Endothelial cell of umbilical vein (primary cell): Measurements from ENCODE around the gene TMCC2. TPM values are rescaled to one million over a fixed set of nuclear protein-coding genes. Genes with fewer than 3 reads are reported as not detected.

Experiments used
- BruUV-seq: library from RNA; stranded (reverse); fragments of 400-500 nt; replicated peaks from 2 replicates; lab custom pipeline; 2021; lab: Mats Ljungman, UMichigan
- CTCF ChIA-PET: fragments of 300-600, 350-600 bp; sonication (Branson Sonifier 250); formaldehyde crosslinking; loops from one replicate; lab custom pipeline; 2021; ENCODE audit warnings: antibody characterized with exemption, inconsistent platforms; lab: Charles Lee
- POLR2A ChIA-PET: fragments of 300-600, 350-600 bp; sonication (Branson Sonifier 250); formaldehyde crosslinking; loops from one replicate; lab custom pipeline; 2021; ENCODE audit warnings: antibody characterized with exemption, inconsistent platforms; lab: Charles Lee
- DNase-seq: peaks from one replicate; pipeline ENCODE4 v3.0.0-alpha.2; 2011; ENCODE audit warnings: low read depth, low spot score
- FAIRE-seq: peaks from 2 replicates; lab custom pipeline; 2011; peaks lifted over from hg19 to GRCh38; lab: Jason Lieb, UNC
- H2AFZ ChIP-seq: 2 replicates; pipeline ENCODE4 v1.6.0; 2012; ENCODE audit warnings: low read depth, low read length, control low read depth, inconsistent platforms
- H3K27ac ChIP-seq: 2 replicates; pipeline ENCODE4 v1.5.1; 2011; ENCODE audit warnings: low read depth, mild to moderate bottlenecking, control low read depth, low read length, moderate library complexity; ENCODE audit not compliant: insufficient read depth
- H3K27me3 ChIP-seq, 2 experiments: 2 replicates each; pipeline versions ENCODE4 v1.6.0 to v1.6.1; 2011; ENCODE audit warnings: low read length in 2 of 2, mixed read lengths in 1 of 2; ENCODE audit not compliant: control insufficient read depth in 2 of 2, insufficient read depth in 2 of 2
- H3K36me3 ChIP-seq, 2 experiments: 2 replicates in 1 of 2; 3 replicates in 1 of 2; pipeline ENCODE4 v1.5.1; 2011; ENCODE audit warnings: low read length in 2 of 2, mild to moderate bottlenecking in 1 of 2, moderate library complexity in 1 of 2; ENCODE audit not compliant: control insufficient read depth in 2 of 2, insufficient read depth in 2 of 2; ENCODE audit errors: extremely low read depth in 1 of 2
- H3K4me1 ChIP-seq: 3 replicates; pipeline ENCODE4 v1.5.1; 2011; ENCODE audit warnings: mild to moderate bottlenecking, low read length; ENCODE audit not compliant: control insufficient read depth, insufficient read depth; ENCODE audit errors: extremely low read depth
- H3K4me2 ChIP-seq: 2 replicates; pipeline ENCODE4 v1.6.1; 2011; ENCODE audit warnings: low read length, control low read depth, mixed read lengths; ENCODE audit not compliant: insufficient read depth
- H3K4me3 ChIP-seq, 3 experiments: fragments of 200-600 bp in 1 of 3; sonication (generic), shearing (Covaris generic) in 1 of 3; replicated peaks in 1 of 3; 2 replicates each; pipeline ENCODE4 v1.5.1; 2011 to 2016; ENCODE audit warnings: control low read depth in 3 of 3, low read length in 3 of 3, mild to moderate bottlenecking in 2 of 3, inconsistent platforms in 1 of 3, low read depth in 1 of 3, moderate library complexity in 1 of 3; ENCODE audit not compliant: insufficient read depth in 1 of 3
- H3K79me2 ChIP-seq: 2 replicates; pipeline ENCODE4 v1.6.0; 2012; ENCODE audit warnings: low read length, inconsistent platforms; ENCODE audit not compliant: control insufficient read depth, insufficient read depth
- H3K9ac ChIP-seq: replicated peaks from 2 replicates; pipeline ENCODE3; 2011; ENCODE audit warnings: low read length, control low read depth; ENCODE audit not compliant: insufficient read depth; ENCODE audit errors: extremely low read depth
- H3K9me1 ChIP-seq: replicated peaks from 3 replicates; pipeline ENCODE4 v1.6.0; 2011; ENCODE audit warnings: mild to moderate bottlenecking, low read length; ENCODE audit not compliant: control insufficient read depth, insufficient read depth; ENCODE audit errors: extremely low read depth
- H3K9me3 ChIP-seq: replicated peaks from 2 replicates; pipeline ENCODE4 v1.5.1; 2012; ENCODE audit warnings: low read length, inconsistent platforms; ENCODE audit not compliant: control insufficient read depth, insufficient read depth
- H4K20me1 ChIP-seq: replicated peaks from 2 replicates; pipeline ENCODE3; 2011; ENCODE audit warnings: mild to moderate bottlenecking, low read length; ENCODE audit not compliant: control insufficient read depth, insufficient read depth; ENCODE audit errors: extremely low read depth
- CTCF ChIP-seq, 2 donors: IDR thresholded peaks; 1 replicate in 1 of 2; 2 replicates in 1 of 2; pipeline ENCODE4 v1.5.1; 2011; ENCODE audit warnings: low read length in 2 of 2, mild to moderate bottlenecking in 2 of 2, moderate library complexity in 2 of 2, control low read depth in 1 of 2, inconsistent platforms in 1 of 2, low read depth in 1 of 2; ENCODE audit not compliant: insufficient read depth in 1 of 2; ENCODE audit errors: extremely low read depth in 1 of 2
- EZH2 ChIP-seq: IDR thresholded peaks from 2 replicates; pipeline ENCODE4 v1.6.1; 2012; ENCODE audit warnings: borderline replicate concordance, low read depth, mild to moderate bottlenecking, moderate library complexity, low read length, inconsistent platforms; ENCODE audit not compliant: severe bottlenecking
- FOS ChIP-seq: IDR thresholded peaks from 2 replicates; pipeline ENCODE4 v1.6.1; 2011; ENCODE audit warnings: mild to moderate bottlenecking, low read length, moderate library complexity, borderline replicate concordance; ENCODE audit not compliant: insufficient read depth
- GATA2 ChIP-seq: IDR thresholded peaks from 2 replicates; pipeline ENCODE4 v1.7.0; 2011; ENCODE audit warnings: low read depth, mild to moderate bottlenecking, moderate library complexity, mixed read lengths, low read length; ENCODE audit not compliant: insufficient read length, insufficient read depth
- JUN ChIP-seq: IDR thresholded peaks from 2 replicates; pipeline ENCODE4 v1.6.1; 2011; ENCODE audit warnings: borderline replicate concordance, low read depth; ENCODE audit not compliant: insufficient read length, insufficient read depth
- MYC ChIP-seq: IDR thresholded peaks from one replicate; pipeline ENCODE4 v1.6.1; 2011; ENCODE audit warnings: mild to moderate bottlenecking, low read depth, low read length
- POLR2AphosphoS5 ChIP-seq: IDR thresholded peaks from 2 replicates; pipeline ENCODE4 v1.6.1; 2012; ENCODE audit warnings: low read depth, mild to moderate bottlenecking, control low read depth, low read length, moderate library complexity; ENCODE audit not compliant: insufficient read depth
- dilution Hi-C: fragments of 300-500 bp; cut with MboI; formaldehyde crosslinking; loops from one replicate; pipeline ENCODE4 v1.15.0; 2019; ENCODE audit warnings: low sequenced_read_pairs; ENCODE audit not compliant: extremely low pct_ligation_motif_present
- intact Hi-C: fragments of 100-400 bp; cut with micrococcal nuclease; formaldehyde crosslinking; loops from one replicate; pipeline ENCODE4 v1.10.0; 2022
- polyA plus RNA-seq, 4 experiments: library from polyadenylated mRNA; depleted of rRNA in 3 of 4; stranded (reverse) in 3 of 4; unstranded in 1 of 4; fragments of >200 nt; gene quantifications; 2 replicates each; pipeline versions ENCODE4 v1.2.1 to v1.2.3, GENCODE V29; 2011 to 2012; ENCODE audit warnings: missing spikeins in 1 of 4
- total RNA-seq: library from RNA; stranded (reverse); gene quantifications from 2 replicates; pipeline ENCODE4 v1.2.3, GENCODE V29; 2021

TMCC2 gene
- total and polyA plus RNA-seq, 2 donors (not counting 3 experiments of a cell fraction or from before 2014, with no cell fraction given): 2.0 to 2.1 TPM

GRCh38 chr1:205224736-205225135, 3.0 kb upstream of the TMCC2 start:
- Histone ChIP-seq H3K27me3 (peaks cover 15 to 48% of the 10 kb centered on the region in 2 experiments), H3K36me3 (no peaks in the 10 kb centered on the region), H3K9me3 (no peaks in the 10 kb centered on the region), H3K4me3 (no peak overlapping the region), H2AFZ (no peak overlapping the region), H3K4me1 (peaks cover 17% of the 10 kb centered on the region), H3K4me2 (no peak overlapping the region), H3K79me2 (no peaks in the 10 kb centered on the region), H4K20me1 (no peaks in the 10 kb centered on the region), H3K27ac (no peak overlapping the region), H3K9ac (no peak overlapping the region), H3K9me1 (no peaks in the 10 kb centered on the region)
- POLR2A ChIA-PET: interaction anchor here (0.5 kb wide), 1 partner anchor 1920 kb away, joined by 3 read pairs; no protein-coding TSS in a partner anchor
- DNase-seq: peak; percentile 28
- intact Hi-C loops (no loop called here), dilution Hi-C loops (no loop called here)
- FAIRE-seq: no peak
- CTCF ChIA-PET: interaction anchor here (1.1 to 1.2 kb wide), 2 partner anchors 49 to 163 kb away, joined by 3 to 4 read pairs; no protein-coding TSS in a partner anchor
- no peak for TF ChIP-seq FOS
- no peak for TF ChIP-seq EZH2
- TF ChIP-seq GATA2: no peak
- no peak for TF ChIP-seq MYC
- no peak for TF ChIP-seq JUN
- no TSS peak for BruUV-seq

GRCh38 chr1:205225901-205226765, 1.6 kb upstream of the TMCC2 start:
- TF ChIP-seq GATA2 (no peak), CTCF (IDR thresholded peaks at IDR 0.05; ENCODE audit: extremely low read depth in 1 of 2, insufficient read depth in 1 of 2, low read depth in 1 of 2, low read length in 2 of 2) (no peak), POLR2AphosphoS5 (no peak), EZH2 (no peak)
- Histone ChIP-seq H3K4me1 (peaks cover 17% of the 10 kb centered on the region), H3K79me2 (no peaks in the 10 kb centered on the region), H3K9me1 (no peaks in the 10 kb centered on the region), H3K4me3 (no peak overlapping the region), H3K36me3 (no peaks in the 10 kb centered on the region), H3K4me2 (no peak overlapping the region), H2AFZ (no peak overlapping the region), H3K9me3 (no peaks in the 10 kb centered on the region), H3K27ac (no peak overlapping the region), H3K27me3 (peaks cover 17 to 43% of the 10 kb centered on the region in 2 experiments), H3K9ac (no peak overlapping the region), H4K20me1 (no peaks in the 10 kb centered on the region)
- intact Hi-C loops (no loop called here), dilution Hi-C loops (no loop called here)
- POLR2A ChIA-PET: no interaction called here
- no TSS peak for BruUV-seq
- FAIRE-seq (no peak), DNase-seq (no peak)
- CTCF ChIA-PET: interaction anchor here (0.8 to 1.3 kb wide), 2 partner anchors 30 to 45 kb away, joined by 3 to 4 read pairs; no protein-coding TSS in a partner anchor
